Nephron progenitor cell (in vitro differentiated cells): ENCODE data around the gene RNF223.

Experiments
- DNase-seq: peaks from one replicate; pipeline ENCODE4 v3.0.0; 2021
- H3K27ac Mint-ChIP-seq: 2 replicates; pipeline ENCODE4 v1.8.0; 2021; ENCODE audit warnings: mild to moderate bottlenecking, moderate library complexity, mixed read lengths
- H3K27me3 Mint-ChIP-seq: 2 replicates; pipeline ENCODE4 v1.8.0; 2021; ENCODE audit warnings: mild to moderate bottlenecking, low read depth, mixed read lengths; ENCODE audit not compliant: poor library complexity
- H3K36me3 Mint-ChIP-seq: 2 replicates; pipeline ENCODE4 v1.8.0; 2021; ENCODE audit warnings: low read depth, mixed read lengths
- H3K4me1 Mint-ChIP-seq: 2 replicates; pipeline ENCODE4 v1.8.0; 2021; ENCODE audit warnings: mixed read lengths
- H3K4me3 Mint-ChIP-seq: 2 replicates; pipeline ENCODE4 v1.8.0; 2021; ENCODE audit warnings: mild to moderate bottlenecking, moderate library complexity, mixed read lengths
- H3K9me3 Mint-ChIP-seq: 2 replicates; pipeline ENCODE4 v1.8.0; 2021; ENCODE audit warnings: mild to moderate bottlenecking, moderate library complexity, mixed read lengths
- TF ChIP-seq, protein P1 (sequence below): fragments of 200-600 bp; sonication (generic); IDR thresholded peaks from 2 replicates; pipeline ENCODE4 v1.5.0; 2021; ENCODE audit warnings: antibody characterized with exemption

The RNF223 gene

GRCh38 chr1:1075148-1075935 lies 1.2 kb upstream of the RNF223 start:
- peaks cover 19% of the 10 kb centered on the region for H3K4me1 Mint-ChIP-seq

DNA sequence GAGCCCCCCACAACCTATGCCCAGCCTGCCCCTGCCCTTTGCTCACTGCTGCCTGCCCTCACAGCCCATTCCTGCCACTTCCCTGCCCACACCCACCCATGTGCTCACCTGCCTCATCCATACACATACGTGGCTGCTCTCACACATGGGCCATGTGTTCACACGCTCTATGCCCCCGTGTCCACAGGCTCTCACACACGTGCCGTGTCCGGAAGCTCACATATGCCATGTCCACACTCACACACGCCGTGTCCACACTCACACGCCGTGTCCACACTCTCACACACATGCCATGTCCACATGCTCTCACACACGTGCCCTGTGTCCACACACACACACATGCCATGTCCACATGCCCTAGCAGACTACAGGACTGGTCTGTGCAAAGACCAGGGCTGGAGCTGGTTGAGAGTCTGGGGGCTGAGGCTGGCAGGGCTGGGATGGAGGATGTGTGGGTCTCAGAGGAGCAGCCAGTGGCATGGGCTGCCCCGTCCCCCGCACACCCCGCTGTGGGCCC lies 583 bp upstream of the RNF223 start:
- TF ChIP-seq, protein P1, sequence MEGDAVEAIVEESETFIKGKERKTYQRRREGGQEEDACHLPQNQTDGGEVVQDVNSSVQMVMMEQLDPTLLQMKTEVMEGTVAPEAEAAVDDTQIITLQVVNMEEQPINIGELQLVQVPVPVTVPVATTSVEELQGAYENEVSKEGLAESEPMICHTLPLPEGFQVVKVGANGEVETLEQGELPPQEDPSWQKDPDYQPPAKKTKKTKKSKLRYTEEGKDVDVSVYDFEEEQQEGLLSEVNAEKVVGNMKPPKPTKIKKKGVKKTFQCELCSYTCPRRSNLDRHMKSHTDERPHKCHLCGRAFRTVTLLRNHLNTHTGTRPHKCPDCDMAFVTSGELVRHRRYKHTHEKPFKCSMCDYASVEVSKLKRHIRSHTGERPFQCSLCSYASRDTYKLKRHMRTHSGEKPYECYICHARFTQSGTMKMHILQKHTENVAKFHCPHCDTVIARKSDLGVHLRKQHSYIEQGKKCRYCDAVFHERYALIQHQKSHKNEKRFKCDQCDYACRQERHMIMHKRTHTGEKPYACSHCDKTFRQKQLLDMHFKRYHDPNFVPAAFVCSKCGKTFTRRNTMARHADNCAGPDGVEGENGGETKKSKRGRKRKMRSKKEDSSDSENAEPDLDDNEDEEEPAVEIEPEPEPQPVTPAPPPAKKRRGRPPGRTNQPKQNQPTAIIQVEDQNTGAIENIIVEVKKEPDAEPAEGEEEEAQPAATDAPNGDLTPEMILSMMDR: no peak
- Mint-ChIP-seq H3K27ac (no peak overlapping the region), H3K9me3 (no peaks in the 10 kb centered on the region), H3K36me3 (no peaks in the 10 kb centered on the region), H3K4me3 (no peak overlapping the region), H3K27me3 (peaks cover 22% of the 10 kb centered on the region), H3K4me1 (peaks cover 25% of the 10 kb centered on the region)
- DNase-seq: no peak

More at GRCh38 chr1:1075148-1075935, 1.2 kb upstream of the RNF223 start:
- Mint-ChIP-seq H3K9me3 (no peaks in the 10 kb centered on the region), H3K36me3 (no peaks in the 10 kb centered on the region), H3K4me3 (no peak overlapping the region), H3K27me3 (peaks cover 22% of the 10 kb centered on the region), H3K27ac (no peak overlapping the region)
- peak; percentile 7 for DNase-seq
- TF ChIP-seq, protein P1: no peak

DNA sequence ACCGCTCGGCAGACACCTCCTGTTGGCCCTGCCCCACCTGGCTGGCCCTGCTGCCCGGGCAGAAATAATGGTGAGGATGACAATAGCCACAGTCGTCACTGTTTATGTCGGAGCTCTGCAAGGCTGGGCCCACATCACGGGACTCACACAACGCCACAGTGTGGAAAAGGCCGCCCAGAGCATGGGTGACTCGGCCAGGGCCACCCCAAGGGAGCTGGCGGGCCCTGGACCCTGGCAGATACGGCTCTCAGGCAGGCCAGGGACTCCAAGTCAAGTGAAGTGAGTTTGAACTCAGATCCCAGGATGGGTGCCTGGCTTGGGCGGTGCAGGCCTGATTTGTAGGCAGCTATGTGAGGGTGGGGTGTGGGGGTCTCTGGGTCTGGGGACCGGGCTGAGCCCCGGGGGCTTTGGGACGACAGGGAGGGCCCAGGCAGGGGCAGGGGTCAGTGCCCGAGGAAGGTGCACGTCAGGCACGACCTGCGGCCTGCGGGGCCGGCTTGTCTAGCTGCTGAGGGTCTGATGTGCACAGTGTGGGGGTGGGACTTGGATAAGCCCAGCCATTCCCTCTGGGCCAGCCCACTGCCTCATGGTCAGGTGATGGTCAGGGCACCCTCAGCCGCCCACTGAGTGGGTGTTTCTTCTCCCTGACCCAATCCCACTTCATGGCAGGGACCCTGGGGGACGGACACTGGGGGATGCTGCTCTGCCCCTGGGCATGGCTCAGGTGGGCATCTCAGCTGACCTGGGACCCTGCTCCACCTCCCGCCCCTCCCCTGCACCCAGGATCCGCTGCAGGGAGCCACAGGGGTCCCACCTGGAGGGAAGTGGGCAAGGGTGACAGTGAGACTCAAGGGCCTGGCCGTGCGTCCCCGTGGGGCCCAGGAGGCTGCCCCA lies 1.0 kb downstream of the RNF223 start:
- Mint-ChIP-seq H3K4me3 (no peak overlapping the region), H3K9me3 (no peaks in the 10 kb centered on the region), H3K27me3 (peaks cover 21% of the 10 kb centered on the region), H3K27ac (no peak overlapping the region), H3K4me1 (peaks cover 28% of the 10 kb centered on the region), H3K36me3 (no peaks in the 10 kb centered on the region)
- peak; percentile 19 for DNase-seq
- TF ChIP-seq, protein P1: no peak

- TF ChIP-seq, protein P1: no peak
- DNase-seq: peak; percentile 4
- H3K4me3 Mint-ChIP-seq: no peak overlapping the region
- H3K36me3 Mint-ChIP-seq: no peaks in the 10 kb centered on the region
- H3K27ac Mint-ChIP-seq: no peak overlapping the region
- H3K9me3 Mint-ChIP-seq: no peaks in the 10 kb centered on the region
- peaks cover 30% of the 10 kb centered on the region for H3K4me1 Mint-ChIP-seq
- peaks cover 28% of the 10 kb centered on the region for H3K27me3 Mint-ChIP-seq
Observed at GRCh38 chr1:1072299-1072848, 1.7 kb downstream of the RNF223 start.

DNA sequence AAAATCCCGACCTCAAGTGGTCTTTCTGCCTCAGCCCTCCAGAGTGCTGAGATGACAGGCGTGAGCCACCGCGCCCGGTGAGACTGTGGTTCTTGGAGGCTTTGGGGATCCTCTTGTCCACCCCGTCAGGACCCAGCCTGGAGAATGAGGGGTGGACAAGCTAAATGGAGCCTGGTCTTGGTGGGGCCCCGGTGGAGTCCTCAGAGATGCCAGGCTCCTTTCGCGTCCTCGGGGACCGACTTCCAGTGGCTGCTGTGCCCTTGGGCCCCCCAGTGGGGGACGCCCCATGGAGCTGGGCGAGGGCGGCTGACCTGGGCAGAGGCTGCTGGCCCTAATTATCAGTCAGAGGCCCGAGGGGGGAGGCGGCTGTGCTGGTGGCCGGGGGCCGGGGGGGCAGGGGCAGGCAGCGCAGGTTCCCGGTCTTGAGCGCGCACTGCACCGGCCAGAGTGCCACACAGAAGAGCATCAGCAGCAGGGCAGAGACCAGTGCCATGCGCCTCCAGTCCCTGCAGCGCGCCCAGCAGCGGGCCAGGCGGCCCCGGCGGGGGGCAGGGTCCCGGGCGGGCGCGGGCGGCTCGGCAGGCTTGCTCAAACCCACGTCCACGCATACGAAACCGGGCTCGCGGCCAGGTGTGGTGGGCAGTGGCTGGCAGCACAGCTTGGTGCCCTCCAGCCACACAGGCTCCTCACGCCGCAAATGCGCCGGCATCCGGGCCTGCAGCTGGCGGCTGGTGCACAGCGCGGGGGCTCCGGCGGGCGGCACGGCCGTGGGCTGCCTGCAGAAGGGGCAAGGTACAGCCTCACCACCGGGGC lies 2.4 kb downstream of the RNF223 start:
- DNase-seq: peak; percentile 4
- Mint-ChIP-seq H3K4me1 (peaks cover 30% of the 10 kb centered on the region), H3K4me3 (peak overlapping the region; percentile 50), H3K27me3 (peaks cover 29% of the 10 kb centered on the region), H3K36me3 (no peaks in the 10 kb centered on the region), H3K27ac (peak overlapping the region; percentile 39), H3K9me3 (no peaks in the 10 kb centered on the region)
- TF ChIP-seq, protein P1: no peak
